Activated B cell treated with CpG ODN at 0.5 μM for 24 hours (primary cell): Measurements from ENCODE around the gene COL4A3. TPM values are rescaled to one million over a fixed set of nuclear protein-coding genes. Genes with fewer than 3 reads are reported as not detected.

ENCODE experiments used
- ATAC-seq: fragments of 200-7000 bp; cut with Tn5 transposase; one replicate; pipeline ENCODE4 v1.10.0; 2021; ENCODE audit warnings: low read depth, mild to moderate bottlenecking, moderate library complexity
- CTCF ChIA-PET: fragments of 350-600 bp; sonication (Branson Sonifier 250); formaldehyde crosslinking; loops from one replicate; lab custom pipeline; 2021; ENCODE audit warnings: antibody characterized with exemption; lab: Charles Lee
- POLR2A ChIA-PET: fragments of 350-600 bp; sonication (Branson Sonifier 250); formaldehyde crosslinking; loops from one replicate; lab custom pipeline; 2021; ENCODE audit warnings: antibody characterized with exemption; lab: Charles Lee
- DNase-seq: peaks from one replicate; pipeline ENCODE4 v3.0.0; 2022
- H3K27ac Mint-ChIP-seq: one replicate; pipeline ENCODE4 v1.8.0; 2020; ENCODE audit warnings: mixed read lengths
- H3K27me3 Mint-ChIP-seq: one replicate; pipeline ENCODE4 v1.8.0; 2021; ENCODE audit warnings: mixed read lengths
- H3K36me3 Mint-ChIP-seq: one replicate; pipeline ENCODE4 v1.8.0; 2021; ENCODE audit warnings: low read depth, mixed read lengths
- H3K4me1 Mint-ChIP-seq: one replicate; pipeline ENCODE4 v1.8.0; 2021; ENCODE audit warnings: mixed read lengths
- H3K4me3 Mint-ChIP-seq: one replicate; pipeline ENCODE4 v1.8.0; 2020; ENCODE audit warnings: mild to moderate bottlenecking, mixed read lengths
- H3K9me3 Mint-ChIP-seq: one replicate; pipeline ENCODE4 v1.8.0; 2020; ENCODE audit warnings: mixed read lengths
- intact Hi-C: fragments of 100-400 bp; cut with micrococcal nuclease; formaldehyde crosslinking; loops from one replicate; pipeline ENCODE4 v1.15.1; 2024
- total RNA-seq: library from RNA; stranded (reverse); gene quantifications from 2 replicates; pipeline ENCODE4 v1.2.3, GENCODE V29; 2022
- TF ChIP-seq, protein P1 (sequence below): fragments of 200-600 bp; IDR thresholded peaks from one replicate; pipeline ENCODE4 v1.8.0; 2022; ENCODE audit warnings: antibody characterized with exemption, mild to moderate bottlenecking

The COL4A3 gene
- total RNA-seq: 15.5 and 18.3 TPM in 2 replicates

DNA sequence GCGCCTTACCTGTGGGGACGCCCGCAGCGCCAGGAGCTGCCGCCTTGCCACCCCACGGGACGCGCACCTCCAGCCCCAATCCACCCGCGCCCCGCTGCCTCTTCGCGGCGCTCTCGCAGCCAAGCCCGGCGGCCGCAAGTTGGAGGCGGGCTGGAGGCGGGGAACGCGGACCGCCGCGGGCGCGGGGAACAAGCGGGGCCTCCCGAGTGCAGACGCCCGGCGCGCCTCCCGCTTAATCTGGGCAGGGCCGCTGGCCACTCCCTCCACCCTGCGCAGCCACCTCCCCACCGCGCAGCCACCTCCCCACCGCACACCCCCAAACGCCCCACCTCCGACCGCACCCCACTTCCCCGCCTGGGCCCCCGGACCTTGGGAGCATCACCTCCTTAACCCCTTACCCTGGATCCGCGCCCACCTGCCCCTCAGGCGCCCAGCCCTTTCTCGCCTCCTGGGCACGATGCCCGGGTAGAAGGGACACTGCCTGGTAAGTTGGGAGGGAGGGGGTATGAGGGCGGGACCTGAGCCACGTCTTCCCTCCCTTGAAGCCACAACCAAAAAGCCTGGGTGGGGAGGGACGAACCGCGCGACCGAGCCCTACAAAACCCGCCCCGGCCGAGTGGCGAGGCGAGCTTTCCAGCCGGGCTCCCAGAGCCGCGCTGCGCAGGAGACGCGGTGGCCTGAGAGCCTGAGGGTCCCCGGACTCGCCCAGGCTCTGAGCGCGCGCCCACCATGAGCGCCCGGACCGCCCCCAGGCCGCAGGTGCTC lies at the start of gene COL4A3, which contains the start of gene COL4A4:
Gene COL4A3 (plus strand): TSS at position 627 of the 765 bp plus-strand sequence. CDS start 103 bp downstream, at position 730.
Gene COL4A4 (minus strand): TSS at position 208 of the 765 bp plus-strand sequence. CDS start 16,722 bp downstream, outside the sequence.
- DNase-seq (peak; percentile 54), ATAC-seq (peak; percentile 78)
- Mint-ChIP-seq H3K36me3 (peaks cover 19% of the 10 kb centered on the region), H3K4me3 (peak within 1 kb of the TSS; percentile 87), H3K27ac (peak within 1 kb of the TSS; percentile 89), H3K4me1 (peaks cover 44% of the 10 kb centered on the region), H3K9me3 (peaks cover 1% of the 10 kb centered on the region), H3K27me3 (peaks cover 5% of the 10 kb centered on the region)
- ChIA-PET POLR2A (interaction anchor here (0.7 to 1.4 kb wide), 2 partner anchors 13 to 172 kb away, joined by 3 read pairs; no protein-coding TSS in a partner anchor), CTCF (interaction anchor here (1.9 kb wide), 1 partner anchor 73 kb away, joined by 4 read pairs; no protein-coding TSS in a partner anchor)
- intact Hi-C loops: loop anchor here (1.0 to 5.0 kb wide), 7 partner anchors 14 to 371 kb away; partner anchors contain the start of gene MFF
- TF ChIP-seq, protein P1, sequence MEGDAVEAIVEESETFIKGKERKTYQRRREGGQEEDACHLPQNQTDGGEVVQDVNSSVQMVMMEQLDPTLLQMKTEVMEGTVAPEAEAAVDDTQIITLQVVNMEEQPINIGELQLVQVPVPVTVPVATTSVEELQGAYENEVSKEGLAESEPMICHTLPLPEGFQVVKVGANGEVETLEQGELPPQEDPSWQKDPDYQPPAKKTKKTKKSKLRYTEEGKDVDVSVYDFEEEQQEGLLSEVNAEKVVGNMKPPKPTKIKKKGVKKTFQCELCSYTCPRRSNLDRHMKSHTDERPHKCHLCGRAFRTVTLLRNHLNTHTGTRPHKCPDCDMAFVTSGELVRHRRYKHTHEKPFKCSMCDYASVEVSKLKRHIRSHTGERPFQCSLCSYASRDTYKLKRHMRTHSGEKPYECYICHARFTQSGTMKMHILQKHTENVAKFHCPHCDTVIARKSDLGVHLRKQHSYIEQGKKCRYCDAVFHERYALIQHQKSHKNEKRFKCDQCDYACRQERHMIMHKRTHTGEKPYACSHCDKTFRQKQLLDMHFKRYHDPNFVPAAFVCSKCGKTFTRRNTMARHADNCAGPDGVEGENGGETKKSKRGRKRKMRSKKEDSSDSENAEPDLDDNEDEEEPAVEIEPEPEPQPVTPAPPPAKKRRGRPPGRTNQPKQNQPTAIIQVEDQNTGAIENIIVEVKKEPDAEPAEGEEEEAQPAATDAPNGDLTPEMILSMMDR: no peak

DNA sequence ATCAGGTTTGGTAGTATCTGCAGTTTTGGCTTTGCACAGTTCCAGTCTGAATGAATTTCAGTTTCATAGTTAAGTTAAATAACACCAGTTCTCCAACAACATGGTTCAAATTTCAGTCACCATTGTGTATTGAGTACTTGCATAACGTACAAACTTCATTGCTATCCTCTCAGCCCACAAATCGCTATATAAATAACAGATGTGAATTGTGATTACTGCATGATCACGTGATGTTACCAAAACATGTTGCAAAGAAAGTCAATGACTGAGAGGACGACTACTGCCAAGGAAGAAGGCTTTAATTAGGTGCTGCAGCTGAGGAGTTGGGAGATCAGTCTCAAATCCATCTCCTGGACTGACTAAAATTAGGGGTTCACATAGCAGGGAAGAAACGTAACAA lies 48.7 kb upstream of the COL4A3 start:
- TF ChIP-seq, protein P1: no peak
- H3K9me3 Mint-ChIP-seq: no peaks in the 10 kb centered on the region
- H3K27ac Mint-ChIP-seq: no peak overlapping the region
- H3K4me1 Mint-ChIP-seq: no peaks in the 10 kb centered on the region
- H3K36me3 Mint-ChIP-seq: peaks cover 38% of the 10 kb centered on the region
- intact Hi-C loops: no loop called here
- DNase-seq (no peak), ATAC-seq (no peak)
- CTCF ChIA-PET: no interaction called here
- POLR2A ChIA-PET: no interaction called here
- H3K27me3 Mint-ChIP-seq: no peaks in the 10 kb centered on the region
- no peak overlapping the region for H3K4me3 Mint-ChIP-seq

DNA sequence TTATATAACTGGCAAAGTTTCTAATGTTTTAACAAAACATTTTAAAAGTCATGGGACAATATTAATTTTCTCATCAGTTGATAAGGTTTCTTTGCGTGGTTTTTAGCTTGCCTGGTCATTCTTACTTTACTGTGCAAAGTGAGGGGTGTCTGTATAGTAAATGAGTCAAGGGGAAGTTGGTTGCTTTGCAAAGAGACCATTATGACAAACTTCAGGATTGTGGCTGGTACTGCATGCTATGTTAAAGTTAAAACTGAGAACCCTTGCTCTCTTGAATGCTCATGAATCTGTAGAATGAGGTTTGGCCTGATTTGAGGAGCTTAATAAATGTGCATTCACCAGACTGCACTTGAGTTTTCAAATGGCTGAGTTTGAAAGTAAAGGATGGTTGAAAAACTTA lies 47.4 kb upstream of the COL4A3 start:
- TF ChIP-seq, protein P1: no peak
- Mint-ChIP-seq H3K4me1 (no peaks in the 10 kb centered on the region), H3K36me3 (peaks cover 32% of the 10 kb centered on the region), H3K9me3 (no peaks in the 10 kb centered on the region), H3K4me3 (no peak overlapping the region), H3K27ac (no peak overlapping the region), H3K27me3 (no peaks in the 10 kb centered on the region)
- DNase-seq (no peak), ATAC-seq (no peak)
- ChIA-PET CTCF (no interaction called here), POLR2A (no interaction called here)
- intact Hi-C loops: no loop called here

DNA sequence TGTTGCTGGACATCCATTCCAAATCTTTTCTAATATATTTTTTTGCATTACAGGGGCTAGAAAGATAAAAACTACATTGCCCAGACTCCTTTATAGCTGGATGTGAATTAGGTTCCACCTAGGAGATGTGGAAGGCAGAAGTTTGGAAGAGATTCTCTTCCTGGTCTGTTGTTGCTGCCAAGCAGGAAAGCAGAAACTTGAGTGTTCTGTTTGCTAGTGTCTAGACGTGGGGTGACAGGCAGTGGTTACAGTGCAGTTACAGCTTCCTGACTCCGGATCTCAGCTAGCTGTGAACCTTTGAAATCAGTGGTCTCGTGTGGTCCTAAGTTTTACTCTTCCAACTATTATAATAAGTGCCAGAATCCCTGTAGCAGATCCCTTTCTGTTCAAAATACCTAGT lies 46.6 kb upstream of the COL4A3 start:
- Mint-ChIP-seq H3K27ac (no peak overlapping the region), H3K36me3 (peaks cover 28% of the 10 kb centered on the region), H3K9me3 (no peaks in the 10 kb centered on the region), H3K4me3 (no peak overlapping the region), H3K4me1 (no peaks in the 10 kb centered on the region), H3K27me3 (no peaks in the 10 kb centered on the region)
- no peak for DNase-seq
- POLR2A ChIA-PET: no interaction called here
- TF ChIP-seq, protein P1: no peak
- no peak for ATAC-seq
- CTCF ChIA-PET: no interaction called here
- intact Hi-C loops: no loop called here

DNA sequence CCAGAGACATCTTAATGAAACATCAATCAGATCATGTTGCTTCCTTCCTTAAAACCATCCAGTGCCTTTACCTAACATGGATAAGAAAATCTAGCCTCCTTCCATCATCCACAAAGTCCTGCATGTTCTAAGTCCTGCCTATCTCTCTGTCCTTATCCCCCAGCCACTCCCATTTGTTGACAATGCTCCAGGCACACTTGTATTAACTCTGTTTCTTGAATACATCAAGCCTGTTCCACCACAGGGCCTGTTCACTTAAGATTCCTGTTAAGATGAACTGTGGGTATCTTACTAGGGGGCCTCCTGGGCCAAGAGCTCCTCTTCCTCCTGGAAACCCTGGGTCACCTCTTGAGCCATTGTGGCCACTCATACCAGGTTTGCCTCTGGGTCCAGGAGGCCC lies 46.1 kb upstream of the COL4A3 start:
- no peak overlapping the region for H3K4me3 Mint-ChIP-seq
- CTCF ChIA-PET: interaction anchor here (0.6 to 1.4 kb wide), 2 partner anchors 10 to 120 kb away, joined by 3 read pairs; no protein-coding TSS in a partner anchor
- POLR2A ChIA-PET: no interaction called here

More for the DNA sequence above, 46.1 kb upstream of the COL4A3 start:
- TF ChIP-seq, protein P1: no peak
- peaks cover 28% of the 10 kb centered on the region for H3K36me3 Mint-ChIP-seq
- ATAC-seq: no peak
- H3K4me1 Mint-ChIP-seq: no peaks in the 10 kb centered on the region
- H3K27me3 Mint-ChIP-seq: no peaks in the 10 kb centered on the region
- H3K9me3 Mint-ChIP-seq: no peaks in the 10 kb centered on the region
- no peak overlapping the region for H3K27ac Mint-ChIP-seq
- DNase-seq: no peak
- intact Hi-C loops: no loop called here
